GM23338 (cell line): ENCODE measurements around the gene TCF12. TPM values are rescaled to one million over a fixed set of nuclear protein-coding genes. Genes with fewer than 3 reads are reported as not detected.
A peak's percentile ranks its signal among the peaks of the same experiment; 100 is the strongest.

ENCODE experiments used
- ATAC-seq: fragments of 200-7000 bp; cut with Tn5 transposase; 3 replicates; pipeline ENCODE4 v1.9.1; 2020
- DNase-seq: peaks from one replicate; pipeline ENCODE4 v3.0.0-alpha.2; 2015; ENCODE audit warnings: low spot score
- H2AFZ ChIP-seq: fragments of 200-600 bp; sonication (generic); 2 replicates; pipeline ENCODE4 v1.8.0; 2016; ENCODE audit warnings: antibody characterized with exemption, mild to moderate bottlenecking, moderate library complexity
- H3F3A ChIP-seq: fragments of 200-600 bp; sonication (generic); replicated peaks from 2 replicates; pipeline ENCODE4 v1.8.0; 2017; ENCODE audit warnings: antibody characterized with exemption, mixed run types, low read depth
- H3K27ac ChIP-seq: fragments of 200-600 bp; sonication (generic); 2 replicates; pipeline ENCODE4 v1.6.1; 2016; ENCODE audit warnings: low read depth
- H3K27me3 ChIP-seq: fragments of 200-600 bp; sonication (generic); 2 replicates; pipeline ENCODE4 v1.8.0; 2016; ENCODE audit warnings: mild to moderate bottlenecking, mixed run types, moderate library complexity; ENCODE audit not compliant: insufficient read depth
- H3K36me3 ChIP-seq: fragments of 200-600 bp; sonication (generic); 2 replicates; pipeline ENCODE4 v1.8.0; 2016; ENCODE audit warnings: mild to moderate bottlenecking; ENCODE audit not compliant: insufficient read depth
- H3K4me1 ChIP-seq: fragments of 200-600 bp; sonication (generic); 2 replicates; pipeline ENCODE4 v1.8.0; 2016; ENCODE audit warnings: mild to moderate bottlenecking, moderate library complexity; ENCODE audit not compliant: insufficient read depth
- H3K4me2 ChIP-seq: fragments of 200-600 bp; sonication (generic); 2 replicates; pipeline ENCODE4 v1.7.1; 2017; ENCODE audit warnings: mixed run types
- H3K4me3 ChIP-seq: fragments of 200-600 bp; sonication (generic); 2 replicates; pipeline ENCODE4 v1.6.1; 2016; ENCODE audit warnings: mixed run types
- H3K79me2 ChIP-seq: fragments of 200-600 bp; sonication (generic); replicated peaks from 2 replicates; pipeline ENCODE4 v1.8.0; 2017; ENCODE audit warnings: mild to moderate bottlenecking; ENCODE audit not compliant: insufficient read depth
- H3K9me2 ChIP-seq: fragments of 200-600 bp; sonication (generic); 2 replicates; pipeline ENCODE4 v1.8.0; 2017; ENCODE audit not compliant: insufficient read depth
- H4K20me1 ChIP-seq: fragments of 200-600 bp; sonication (generic); replicated peaks from 2 replicates; pipeline ENCODE4 v1.8.0; 2017; ENCODE audit warnings: mild to moderate bottlenecking; ENCODE audit not compliant: insufficient read depth
- H3K27ac Mint-ChIP-seq: 2 replicates; pipeline ENCODE4 v1.8.0; 2020; ENCODE audit warnings: inconsistent platforms, mild to moderate bottlenecking, moderate library complexity, mixed read lengths
- H3K27me3 Mint-ChIP-seq: 3 replicates; pipeline ENCODE4 v1.8.0; 2022; ENCODE audit warnings: low read depth, mild to moderate bottlenecking, moderate library complexity, mixed read lengths, inconsistent platforms; ENCODE audit not compliant: insufficient read depth, poor library complexity
- H3K36me3 Mint-ChIP-seq: 3 replicates; pipeline ENCODE4 v1.8.0; 2021; ENCODE audit warnings: low read depth, mild to moderate bottlenecking, inconsistent platforms, moderate library complexity, mixed read lengths
- H3K4me1 Mint-ChIP-seq: 3 replicates; pipeline ENCODE4 v1.8.0; 2020; ENCODE audit warnings: mild to moderate bottlenecking, inconsistent platforms, mixed read lengths
- H3K4me3 Mint-ChIP-seq: 3 replicates; pipeline ENCODE4 v1.8.0; 2021; ENCODE audit warnings: moderate library complexity, mild to moderate bottlenecking, inconsistent platforms, mixed read lengths
- H3K9me3 Mint-ChIP-seq: 3 replicates; pipeline ENCODE4 v1.8.0; 2020; ENCODE audit warnings: moderate library complexity, mild to moderate bottlenecking, inconsistent platforms, mixed read lengths
- CREB1 ChIP-seq: fragments of 250-450 bp; sonication (Bioruptor Pico); IDR thresholded peaks from 2 replicates; pipeline ENCODE4 v1.5.0; 2020; ENCODE audit warnings: low read depth, mild to moderate bottlenecking, moderate library complexity
- CTCF ChIP-seq, 2 experiments: fragments of 200-600 bp in 1 of 2; sonication (generic) in 1 of 2; conservative IDR thresholded peaks; 2 replicates each; pipeline versions ENCODE4 v1.5.1 to v1.6.1; 2016 to 2017; ENCODE audit warnings: antibody characterized with exemption in 2 of 2, low read depth in 2 of 2, mild to moderate bottlenecking in 2 of 2, moderate library complexity in 1 of 2
- ETS1 ChIP-seq: IDR thresholded peaks from 2 replicates; pipeline ENCODE4 v1.6.1; 2016; ENCODE audit warnings: antibody characterized with exemption
- EZH2 ChIP-seq: fragments of 200-600 bp; sonication (generic); IDR thresholded peaks from one replicate; pipeline ENCODE4 v1.8.0; 2017; ENCODE audit warnings: antibody characterized with exemption, mild to moderate bottlenecking, low read depth; ENCODE audit not compliant: unreplicated experiment
- EZH2phosphoT487 ChIP-seq: fragments of 200-600 bp; sonication (generic); IDR thresholded peaks from one replicate; pipeline ENCODE4 v1.8.1; 2018; ENCODE audit warnings: antibody characterized with exemption; ENCODE audit not compliant: unreplicated experiment
- JUNB ChIP-seq: IDR thresholded peaks from one replicate; pipeline ENCODE4 v1.6.1; 2016; ENCODE audit warnings: antibody characterized with exemption; ENCODE audit not compliant: unreplicated experiment
- NANOG ChIP-seq: IDR thresholded peaks from 2 replicates; pipeline ENCODE4 v1.6.1; 2016; ENCODE audit warnings: antibody characterized with exemption, borderline replicate concordance
- POLR2AphosphoS5 ChIP-seq: IDR thresholded peaks from 2 replicates; pipeline ENCODE4 v1.6.1; 2016; ENCODE audit warnings: antibody characterized with exemption, low read depth
- STAT1 ChIP-seq: IDR thresholded peaks from one replicate; pipeline ENCODE4 v1.6.1; 2016; ENCODE audit warnings: antibody characterized with exemption; ENCODE audit not compliant: unreplicated experiment
- ZNF114 ChIP-seq: fragments of 250-450 bp; sonication (Bioruptor Pico); IDR thresholded peaks from 2 replicates; pipeline ENCODE4 v1.5.0; 2020; ENCODE audit warnings: mild to moderate bottlenecking, moderate library complexity
- ZNF462 ChIP-seq: fragments of 250-450 bp; sonication (Bioruptor Pico); IDR thresholded peaks from 2 replicates; pipeline ENCODE4 v1.5.0; 2020; ENCODE audit warnings: mild to moderate bottlenecking, moderate library complexity
- polyA plus RNA-seq: library from polyadenylated mRNA; unstranded; fragments of >200 nt; fragmentation: Nextera tagmentation; extraction: Ambion mirVana; gene quantifications from 2 replicates; pipeline ENCODE4 v1.2.1, GENCODE V29; 2016
- total RNA-seq: library from RNA; depleted of rRNA; stranded (reverse); fragments of >200 nt; shearing (Covaris generic); gene quantifications from 2 replicates; pipeline ENCODE4 v1.2.3, GENCODE V29; 2014
- TF ChIP-seq, protein P1 (sequence below): IDR thresholded peaks from one replicate; pipeline ENCODE4 v1.6.1; 2018; ENCODE audit warnings: antibody characterized with exemption; ENCODE audit not compliant: unreplicated experiment

TCF12 gene
- total and polyA plus RNA-seq, 2 experiments from 2014 or later, result 27.6 to 104 TPM

GRCh38 chr15:57334257-57334656, 415.8 kb downstream of the TCF12 start:
- Mint-ChIP-seq H3K36me3 (no peaks in the 10 kb centered on the region), H3K9me3 (no peaks in the 10 kb centered on the region), H3K27me3 (peaks cover 12% of the 10 kb centered on the region), H3K27ac (no peak overlapping the region), H3K4me3 (no peak overlapping the region), H3K4me1 (peaks cover 24% of the 10 kb centered on the region)
- no peaks in the 10 kb centered on the region for H3F3A ChIP-seq
- DNase-seq (no peak), ATAC-seq (peak; percentile 65)
- H3K9me2 ChIP-seq, result no peaks in the 10 kb centered on the region
- no peak for TF ChIP-seq JUNB
- no peak for TF ChIP-seq CTCF (conservative IDR thresholded peaks at IDR 0.05; ENCODE audit: low read depth in 2 of 2)
- no peak for TF ChIP-seq EZH2phosphoT487
- TF ChIP-seq ZNF114 (CRISPR knock-in tag), result no peak
- TF ChIP-seq EZH2, result no peak
- no peak for TF ChIP-seq NANOG
- TF ChIP-seq, protein P1, sequence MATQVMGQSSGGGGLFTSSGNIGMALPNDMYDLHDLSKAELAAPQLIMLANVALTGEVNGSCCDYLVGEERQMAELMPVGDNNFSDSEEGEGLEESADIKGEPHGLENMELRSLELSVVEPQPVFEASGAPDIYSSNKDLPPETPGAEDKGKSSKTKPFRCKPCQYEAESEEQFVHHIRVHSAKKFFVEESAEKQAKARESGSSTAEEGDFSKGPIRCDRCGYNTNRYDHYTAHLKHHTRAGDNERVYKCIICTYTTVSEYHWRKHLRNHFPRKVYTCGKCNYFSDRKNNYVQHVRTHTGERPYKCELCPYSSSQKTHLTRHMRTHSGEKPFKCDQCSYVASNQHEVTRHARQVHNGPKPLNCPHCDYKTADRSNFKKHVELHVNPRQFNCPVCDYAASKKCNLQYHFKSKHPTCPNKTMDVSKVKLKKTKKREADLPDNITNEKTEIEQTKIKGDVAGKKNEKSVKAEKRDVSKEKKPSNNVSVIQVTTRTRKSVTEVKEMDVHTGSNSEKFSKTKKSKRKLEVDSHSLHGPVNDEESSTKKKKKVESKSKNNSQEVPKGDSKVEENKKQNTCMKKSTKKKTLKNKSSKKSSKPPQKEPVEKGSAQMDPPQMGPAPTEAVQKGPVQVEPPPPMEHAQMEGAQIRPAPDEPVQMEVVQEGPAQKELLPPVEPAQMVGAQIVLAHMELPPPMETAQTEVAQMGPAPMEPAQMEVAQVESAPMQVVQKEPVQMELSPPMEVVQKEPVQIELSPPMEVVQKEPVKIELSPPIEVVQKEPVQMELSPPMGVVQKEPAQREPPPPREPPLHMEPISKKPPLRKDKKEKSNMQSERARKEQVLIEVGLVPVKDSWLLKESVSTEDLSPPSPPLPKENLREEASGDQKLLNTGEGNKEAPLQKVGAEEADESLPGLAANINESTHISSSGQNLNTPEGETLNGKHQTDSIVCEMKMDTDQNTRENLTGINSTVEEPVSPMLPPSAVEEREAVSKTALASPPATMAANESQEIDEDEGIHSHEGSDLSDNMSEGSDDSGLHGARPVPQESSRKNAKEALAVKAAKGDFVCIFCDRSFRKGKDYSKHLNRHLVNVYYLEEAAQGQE, result no peak
- no peak for TF ChIP-seq POLR2AphosphoS5
- TF ChIP-seq ETS1, result no peak
- no peak for TF ChIP-seq CREB1 (CRISPR knock-in tag)
- no peak for TF ChIP-seq STAT1
- TF ChIP-seq ZNF462 (CRISPR knock-in tag), result no peak
- H3K79me2 ChIP-seq, result no peaks in the 10 kb centered on the region
- H2AFZ ChIP-seq, result no peak overlapping the region
- no peak overlapping the region for H3K27ac ChIP-seq
- H3K4me1 ChIP-seq, result no peaks in the 10 kb centered on the region
- no peaks in the 10 kb centered on the region for H3K27me3 ChIP-seq
- H4K20me1 ChIP-seq, result no peaks in the 10 kb centered on the region
- H3K4me2 ChIP-seq, result no peak overlapping the region
- H3K36me3 ChIP-seq, result no peaks in the 10 kb centered on the region
- no peak overlapping the region for H3K4me3 ChIP-seq
